HG03159 (cell line): ENCODE measurements around the gene ATG4D.
"Not testable (repeated sequence)": the region's sequence is repeated elsewhere in the genome, so short reads cannot be mapped to it uniquely, and the experiment has no call there.

Experiments
- ATAC-seq: cut with Tn5 transposase; IDR thresholded peaks from one replicate; pipeline ENCODE4 v1.9.1; 2021; ENCODE audit warnings: mild to moderate bottlenecking, moderate library complexity; ENCODE audit not compliant: unreplicated experiment

ATG4D gene

GRCh38 chr19:10518444-10519361 lies 25.0 kb upstream of the ATG4D start:
- no peak for ATAC-seq

DNA sequence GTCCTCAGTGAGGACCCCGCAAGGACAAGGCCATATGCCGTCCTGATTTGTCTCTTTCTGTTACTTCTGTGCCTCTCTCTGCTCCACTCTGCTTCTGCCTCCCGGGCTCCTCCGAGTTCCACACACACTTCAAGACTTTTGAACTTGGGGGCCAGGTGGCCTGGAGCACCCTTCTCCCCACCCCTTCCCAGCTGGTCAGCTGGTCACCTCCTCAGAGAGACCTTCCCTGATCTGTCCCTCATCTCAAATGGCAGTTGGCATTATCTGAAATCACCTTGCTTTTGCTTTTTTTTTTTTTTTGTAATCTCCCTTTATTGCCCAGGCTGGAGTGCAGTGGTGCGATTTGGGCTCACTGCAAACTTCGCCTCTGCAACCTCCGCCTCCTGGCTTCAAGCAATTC lies 24.3 kb upstream of the ATG4D start:
- ATAC-seq: no peak

DNA sequence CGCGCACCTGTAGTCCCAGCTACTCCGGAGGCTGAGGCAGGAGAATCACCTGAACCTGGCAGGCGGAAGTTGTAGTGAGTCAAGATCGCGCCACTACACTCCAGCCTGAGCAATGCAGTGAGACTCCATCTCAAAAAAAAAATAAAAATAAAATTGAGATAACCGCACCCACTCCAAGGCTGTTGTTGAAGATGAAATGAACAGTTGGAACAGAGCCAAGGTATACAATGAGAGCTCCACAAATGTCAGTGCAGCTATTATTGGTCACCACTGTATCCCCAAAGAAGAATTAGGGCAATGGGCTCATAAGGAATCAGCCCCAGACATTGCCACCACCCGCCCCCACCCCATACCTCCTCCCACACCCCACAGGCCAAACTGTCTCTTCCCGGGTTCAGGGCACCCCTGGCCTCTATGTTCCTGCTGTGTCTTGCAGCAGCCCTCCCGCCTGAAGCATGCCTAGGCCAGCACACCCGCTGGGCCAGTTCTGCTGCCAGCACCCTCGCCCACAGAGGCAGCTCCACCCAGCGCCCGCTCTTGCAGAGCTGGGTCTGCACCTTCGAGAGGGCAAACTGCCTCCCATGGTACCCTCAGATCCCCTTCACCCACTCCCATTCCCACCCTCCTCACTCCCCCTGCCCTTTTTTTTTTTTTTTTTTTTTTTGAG lies 22.9 kb upstream of the ATG4D start:
- no peak for ATAC-seq

GRCh38 chr19:10521461-10522171 lies 22.1 kb upstream of the ATG4D start:
- no peak for ATAC-seq

GRCh38 chr19:10523135-10523636 lies 20.5 kb upstream of the ATG4D start:
- no peak for ATAC-seq

- ATAC-seq: no peak
Observed at GRCh38 chr19:10525636-10526035, 18.1 kb upstream of the ATG4D start.

GRCh38 chr19:10526887-10527286 lies 16.8 kb upstream of the ATG4D start:
- not testable (repeated sequence) for ATAC-seq

GRCh38 chr19:10532457-10532856 lies 11.2 kb upstream of the ATG4D start:
- no peak for ATAC-seq

DNA sequence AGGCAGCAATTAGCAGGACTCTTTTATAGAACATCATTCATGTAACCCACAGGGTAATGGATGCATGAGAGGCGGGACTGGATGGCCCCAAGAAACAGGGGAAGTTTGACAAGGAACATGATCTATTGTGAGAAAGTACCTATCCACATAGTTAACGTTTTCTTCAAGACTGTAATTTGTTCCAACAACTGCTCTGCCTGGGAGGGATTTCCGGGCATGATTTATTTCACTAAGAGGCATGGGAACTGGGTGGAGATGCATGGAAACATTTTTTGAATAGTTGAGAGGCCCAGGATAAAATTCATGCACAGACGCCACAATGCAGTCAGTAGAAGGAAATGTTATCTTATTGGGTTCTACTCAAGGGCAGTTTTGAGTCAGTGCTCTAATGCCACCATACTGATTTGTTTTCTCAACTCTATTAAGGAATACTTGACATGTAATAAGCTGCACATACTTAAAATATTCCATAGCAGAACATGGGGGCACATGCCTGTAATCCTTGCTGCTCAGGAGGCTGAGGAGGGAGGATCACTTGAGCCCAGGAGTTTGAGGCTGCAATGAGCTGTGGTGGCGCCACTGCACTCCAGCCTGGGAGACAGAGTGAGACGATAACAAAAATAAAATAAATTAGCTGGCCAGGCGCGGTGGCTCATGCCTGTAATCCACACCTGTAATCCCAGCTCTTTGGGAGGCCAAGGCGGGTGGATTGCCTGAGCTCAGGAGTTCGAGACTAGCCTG lies 9.9 kb upstream of the ATG4D start:
- ATAC-seq: no peak

GRCh38 chr19:10535613-10536012 lies 8.1 kb upstream of the ATG4D start:
- no peak for ATAC-seq

DNA sequence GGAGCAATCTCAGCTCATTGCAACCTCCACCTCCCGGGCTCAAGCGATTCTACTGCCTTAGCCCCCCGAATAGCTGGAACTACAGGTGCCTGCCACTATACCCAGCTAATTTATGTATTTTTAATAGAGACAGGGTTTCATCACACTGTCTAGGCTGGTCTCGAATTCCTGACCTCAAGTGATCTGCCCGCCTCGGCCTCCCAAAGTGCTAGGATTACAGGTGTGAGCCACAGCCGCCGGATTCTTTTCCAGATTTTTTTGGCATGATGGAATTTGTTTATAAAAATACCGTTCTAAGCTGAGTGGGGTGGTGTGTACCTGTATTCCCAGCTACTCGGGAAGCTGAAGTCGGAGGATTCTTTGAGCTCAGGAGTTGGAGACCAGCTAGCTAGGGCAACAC lies 6.0 kb upstream of the ATG4D start:
- no peak for ATAC-seq

GRCh38 chr19:10538204-10538983 lies 5.3 kb upstream of the ATG4D start:
- no peak for ATAC-seq

DNA sequence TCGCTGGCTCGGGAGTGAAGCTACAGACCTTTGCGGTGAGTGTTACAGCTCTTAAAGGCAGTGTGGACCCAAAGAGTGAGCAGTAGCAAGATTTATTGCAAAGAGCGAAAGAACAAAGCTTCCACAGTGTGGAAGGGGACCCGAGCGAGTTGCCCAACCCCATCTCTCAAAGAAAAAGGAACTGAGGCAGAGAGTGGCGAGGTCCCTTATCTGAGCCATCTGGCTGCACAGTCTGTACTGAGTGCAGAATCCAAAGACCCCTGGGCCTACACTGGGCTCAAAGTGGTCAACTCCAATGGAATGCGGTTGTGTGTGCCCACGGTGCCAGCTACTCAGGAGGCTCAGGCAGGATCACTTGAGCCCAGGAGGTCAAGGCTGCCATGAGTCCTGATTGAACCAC lies 4.7 kb upstream of the ATG4D start:
- ATAC-seq: not testable (repeated sequence)

- no peak for ATAC-seq
Observed at GRCh38 chr19:10543059-10543419, 665 bp upstream of the ATG4D start.

- no peak for ATAC-seq
Observed at GRCh38 chr19:10544242-10544752, 593 bp downstream of the ATG4D start.

DNA sequence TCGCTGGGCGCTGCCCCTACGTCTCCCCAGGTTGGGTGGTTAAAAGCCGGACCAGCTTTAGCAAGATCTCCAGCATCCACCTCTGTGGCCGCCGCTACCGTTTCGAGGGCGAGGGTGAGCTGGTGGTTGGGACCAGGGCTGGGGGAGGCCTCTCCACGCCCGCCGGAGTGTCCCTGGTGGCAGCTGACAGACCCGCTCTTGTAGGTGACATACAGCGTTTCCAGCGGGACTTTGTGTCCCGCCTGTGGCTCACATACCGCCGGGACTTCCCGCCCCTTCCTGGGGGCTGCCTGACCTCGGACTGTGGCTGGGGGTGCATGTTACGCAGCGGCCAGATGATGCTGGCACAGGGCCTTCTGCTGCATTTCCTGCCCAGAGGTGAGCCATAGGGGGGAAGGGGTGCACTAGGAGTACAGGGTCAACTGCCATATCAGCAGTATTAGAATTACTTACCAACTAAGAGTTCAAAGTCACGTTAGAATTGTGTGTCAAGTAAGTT lies 1.1 kb downstream of the ATG4D start:
- no peak for ATAC-seq

DNA sequence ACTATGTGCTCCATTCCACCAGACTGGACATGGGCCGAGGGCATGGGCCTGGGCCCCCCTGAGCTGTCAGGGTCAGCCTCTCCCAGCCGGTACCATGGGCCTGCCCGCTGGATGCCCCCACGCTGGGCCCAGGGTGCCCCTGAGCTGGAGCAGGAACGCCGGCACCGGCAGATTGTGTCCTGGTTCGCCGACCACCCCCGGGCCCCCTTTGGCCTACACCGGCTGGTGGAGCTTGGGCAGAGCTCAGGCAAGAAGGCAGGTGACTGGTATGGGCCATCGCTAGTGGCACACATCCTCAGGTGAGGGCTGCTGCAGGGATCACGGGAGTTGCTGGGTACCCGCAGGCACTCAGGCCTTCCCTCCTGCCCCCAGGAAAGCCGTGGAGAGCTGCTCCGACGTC lies 3.1 kb downstream of the ATG4D start:
- no peak for ATAC-seq

GRCh38 chr19:10548746-10549276 lies 5.1 kb downstream of the ATG4D start:
- no peak for ATAC-seq

- ATAC-seq: no peak
Observed at GRCh38 chr19:10549733-10550132, 6.0 kb downstream of the ATG4D start.
